GM21390 (cell line): ENCODE data around the gene OTUD4.

ENCODE experiments used
- ATAC-seq: cut with Tn5 transposase; IDR thresholded peaks from one replicate; pipeline ENCODE4 v1.9.1; 2021; ENCODE audit not compliant: unreplicated experiment

OTUD4 gene

GRCh38 chr4:145130788-145131399 lies 49.5 kb downstream of the OTUD4 start:
- no peak for ATAC-seq

DNA sequence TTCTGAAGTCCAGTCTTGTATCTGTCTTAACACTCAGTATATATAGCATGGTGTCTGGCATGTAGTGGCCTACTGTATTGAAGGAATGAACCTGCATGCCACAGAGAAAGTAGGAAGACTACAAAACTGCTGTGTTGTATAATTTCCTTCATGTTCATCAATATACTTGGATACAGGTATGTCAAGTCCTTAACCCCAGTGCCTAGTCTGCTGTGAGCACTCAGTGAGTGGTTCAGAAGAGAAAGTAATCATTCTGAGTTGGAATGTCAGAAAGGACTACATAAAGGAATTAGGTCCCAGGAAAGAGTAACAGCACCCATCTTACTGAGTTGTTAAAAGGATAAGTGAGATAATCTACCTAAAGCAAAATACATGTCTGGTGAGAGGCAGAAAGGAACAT lies 50.3 kb downstream of the OTUD4 start:
- no peak for ATAC-seq

- no peak for ATAC-seq
Observed at GRCh38 chr4:145125396-145125795, 55.0 kb downstream of the OTUD4 start.

DNA sequence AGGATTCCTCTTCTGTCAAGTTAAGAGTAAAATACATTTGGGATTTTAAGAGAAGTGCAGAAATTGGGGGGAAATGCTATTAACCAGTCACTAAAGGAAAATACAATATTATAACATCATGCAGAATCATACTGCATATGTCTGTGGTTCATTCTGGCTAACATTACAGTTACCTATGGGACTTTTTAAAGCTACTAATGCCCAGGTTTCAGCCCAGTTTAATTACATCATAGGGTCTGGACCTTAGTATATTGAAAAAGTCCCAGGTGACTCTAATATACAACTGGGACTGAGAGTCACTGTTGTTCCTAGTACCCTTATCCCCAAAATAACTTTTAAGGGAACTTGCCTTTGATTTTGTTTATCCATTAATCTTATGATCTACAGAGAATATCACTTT lies 72.3 kb downstream of the OTUD4 start:
- no peak for ATAC-seq

DNA sequence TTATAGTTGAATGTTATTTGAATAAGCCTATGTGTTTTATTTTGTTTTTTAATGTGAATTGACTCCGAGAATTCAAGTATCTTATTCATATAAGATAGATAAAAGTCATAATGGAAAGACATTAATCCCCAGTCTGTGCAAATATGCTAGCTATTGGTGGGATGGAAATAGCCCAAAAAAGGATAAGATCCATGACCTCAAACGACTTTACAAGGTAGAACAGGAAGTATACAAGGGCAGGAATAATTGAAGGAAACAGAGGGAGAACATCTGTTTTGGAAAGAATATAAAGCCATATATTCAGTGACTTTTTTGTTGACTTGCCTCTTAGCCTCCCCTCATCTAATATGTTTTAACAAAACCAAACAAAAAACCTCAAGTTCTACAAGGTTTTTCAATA lies 73.3 kb downstream of the OTUD4 start:
- ATAC-seq = no peak

- no peak for ATAC-seq
Observed at GRCh38 chr4:145103496-145103895, 76.9 kb downstream of the OTUD4 start.

GRCh38 chr4:145102619-145103018 lies 77.8 kb downstream of the OTUD4 start:
- no peak for ATAC-seq

DNA sequence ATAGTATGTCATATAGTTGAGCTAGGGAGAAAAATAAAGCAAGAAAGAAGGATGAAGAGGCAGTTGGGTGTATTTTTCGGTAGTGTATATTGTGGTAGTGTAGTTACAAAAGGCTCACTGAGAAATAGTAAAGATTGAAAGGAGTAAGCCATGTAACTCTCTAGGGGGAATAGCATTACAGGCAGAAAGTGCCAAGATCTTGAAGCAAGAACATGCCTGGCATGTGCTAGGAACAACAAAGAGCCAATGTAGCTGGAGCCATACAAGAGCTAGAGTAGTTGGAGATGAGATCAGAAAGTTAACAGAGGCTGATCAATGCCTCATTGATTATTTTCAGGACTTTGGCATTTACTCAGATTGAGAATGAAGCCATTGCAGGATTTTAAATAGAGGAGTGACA lies 79.3 kb downstream of the OTUD4 start:
- ATAC-seq = no peak

- ATAC-seq = no peak
Observed at GRCh38 chr4:145099653-145100052, 80.7 kb downstream of the OTUD4 start.

GRCh38 chr4:145098675-145099037 lies 81.7 kb downstream of the OTUD4 start:
- peak; percentile 18 for ATAC-seq

DNA sequence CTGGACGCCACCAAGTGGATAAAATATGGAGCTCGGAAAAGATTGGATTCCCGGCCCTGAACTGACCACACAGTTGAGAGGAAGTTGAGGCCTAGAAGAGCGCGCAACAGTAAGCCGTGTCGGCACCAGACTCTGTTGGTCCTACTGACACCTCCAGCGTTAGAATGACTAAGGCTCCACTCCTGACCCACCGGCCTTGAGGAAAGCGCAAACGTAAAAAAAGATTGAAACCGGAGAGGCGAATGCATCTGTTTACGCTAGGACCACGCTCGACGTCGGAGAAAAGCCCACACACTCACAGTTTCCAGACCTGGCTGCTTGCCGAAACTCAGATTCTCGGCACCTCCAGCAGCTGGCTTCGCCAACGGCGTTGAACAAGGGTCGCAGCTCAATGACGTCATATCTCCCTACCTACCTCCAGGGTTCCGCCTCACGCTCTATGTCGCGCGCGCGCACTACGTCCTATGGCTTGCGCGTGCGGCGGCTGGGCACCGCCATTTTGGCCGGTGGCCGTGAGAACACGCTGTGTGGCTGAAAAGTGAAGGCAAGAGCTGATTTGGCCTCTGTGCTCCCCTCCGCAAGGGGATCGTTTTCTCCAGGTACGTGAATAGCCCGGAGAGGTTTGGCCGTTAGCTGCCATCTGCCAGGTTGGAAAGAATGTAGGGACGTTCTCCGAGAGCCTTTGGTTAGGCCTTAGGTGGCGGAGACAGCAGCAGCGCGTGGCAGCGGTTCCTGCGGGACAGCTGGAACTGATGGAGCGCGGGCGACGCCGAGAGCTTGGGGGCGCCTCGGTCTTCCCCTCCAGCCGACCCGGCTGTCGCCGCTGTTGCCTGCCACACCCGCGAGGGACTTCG lies 82.3 kb downstream of the OTUD4 start, which contains the start of the genes ABCE1 and ANAPC10:
Gene ABCE1, plus strand, starts transcription at position 491 of the 854 bp plus-strand sequence. CDS start 6,102 bp downstream, outside the sequence.
Gene ANAPC10, minus strand, starts transcription at position 376 of the 854 bp plus-strand sequence. CDS start 2,097 bp downstream, outside the sequence.
- peak; percentile 73 for ATAC-seq

DNA sequence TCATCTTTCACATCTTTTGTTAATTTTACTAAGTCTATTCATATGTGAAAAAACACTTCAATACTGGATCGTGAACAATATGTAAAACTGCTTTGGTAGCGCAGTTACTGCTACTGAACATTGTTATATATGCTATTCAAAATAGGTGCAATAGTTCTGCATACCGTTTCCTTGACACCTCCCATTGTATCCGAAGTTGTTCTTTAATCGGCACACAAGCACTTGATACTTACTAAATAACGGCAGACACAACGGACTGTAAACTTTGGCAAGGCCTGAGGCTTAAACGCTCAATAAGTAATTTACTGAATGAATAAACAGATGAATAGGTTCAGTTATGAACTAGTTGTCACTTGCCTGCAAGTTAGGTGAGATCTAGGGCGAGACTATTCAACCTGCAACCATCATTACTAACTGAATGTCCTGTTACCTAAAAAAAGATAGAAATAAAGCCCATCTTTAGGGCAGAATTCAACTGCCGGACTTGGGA lies 83.0 kb downstream of the OTUD4 start:
- no peak for ATAC-seq

DNA sequence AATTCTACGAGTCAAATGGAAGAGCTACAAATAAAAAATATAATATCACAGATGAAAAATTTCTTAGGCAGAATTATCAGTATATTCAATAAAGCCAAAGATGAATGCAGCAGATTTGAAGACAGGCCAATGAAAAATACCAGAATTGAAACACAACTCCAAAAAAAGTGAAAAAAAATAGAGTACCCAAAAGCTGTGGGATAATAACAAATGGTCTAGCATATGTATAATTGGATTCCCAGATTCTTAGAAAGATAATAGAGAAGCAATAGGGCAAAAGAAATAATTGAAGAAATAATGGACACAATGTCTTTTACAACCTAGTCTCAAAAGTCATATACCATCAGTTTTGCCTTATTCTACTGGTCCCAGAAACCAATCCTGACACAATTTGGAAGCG lies 86.8 kb downstream of the OTUD4 start:
- no peak for ATAC-seq

- ATAC-seq = no peak
Observed at GRCh38 chr4:145090380-145090779, 90.0 kb downstream of the OTUD4 start.

DNA sequence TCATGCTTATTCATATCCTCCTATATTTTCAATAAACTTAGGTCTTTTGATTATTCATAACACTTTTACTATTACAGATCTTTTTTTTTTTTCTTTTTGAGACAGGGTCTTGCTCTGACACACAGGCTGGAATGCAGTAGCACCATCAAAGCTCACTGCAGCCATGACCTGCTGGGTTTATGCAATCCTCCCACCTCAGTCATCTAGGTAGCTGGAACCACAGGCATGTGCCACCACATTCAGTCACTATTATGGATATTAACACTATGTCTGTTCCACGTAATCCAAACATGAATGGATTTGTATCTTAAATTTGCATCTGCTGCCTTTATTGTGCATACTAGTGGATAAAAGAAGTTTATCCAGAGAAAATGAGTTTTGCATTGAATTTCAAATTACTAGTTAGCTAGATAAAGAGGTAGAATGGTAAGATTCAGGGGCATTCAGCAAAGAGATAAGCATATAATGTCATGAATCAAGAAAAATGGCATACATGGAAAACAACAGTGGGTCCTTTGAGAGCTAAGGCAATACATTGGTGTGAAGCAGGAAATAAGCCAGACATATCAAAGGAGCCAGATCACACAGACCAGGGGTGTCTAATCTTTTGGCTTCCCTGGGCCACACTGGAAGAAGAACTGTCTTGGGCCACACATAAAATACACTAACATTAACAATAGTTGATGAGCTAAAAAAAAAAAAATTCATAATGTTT lies 96.3 kb downstream of the OTUD4 start:
- ATAC-seq = no peak
